Psoas muscle (tissue), 8 donors: Measurements from ENCODE around the gene RBP5. TPM values are rescaled to one million over a fixed set of nuclear protein-coding genes. Genes with fewer than 3 reads are reported as not detected.

ENCODE experiments used
- ATAC-seq, 4 donors: fragments of 200-7000 bp; cut with Tn5 transposase; one replicate each; pipeline ENCODE4 v1.9.1; 2020; ENCODE audit warnings: moderate library complexity in 3 of 4, mild to moderate bottlenecking in 2 of 4
- DNase-seq, 2 donors: peaks; one replicate each; pipeline ENCODE4 v3.0.0-alpha.2; 2020
- H3K27ac ChIP-seq: fragments of 200-600 bp; one replicate; pipeline ENCODE4 v1.8.0; 2022
- H3K27me3 ChIP-seq, 3 donors: fragments of 200-600 bp in 1 of 3; one replicate each; pipeline versions ENCODE4 v1.6.1 to v1.8.0; 2013 to 2022; ENCODE audit warnings: low read length in 2 of 3, mild to moderate bottlenecking in 2 of 3, moderate library complexity in 1 of 3; ENCODE audit not compliant: insufficient read depth in 3 of 3
- H3K36me3 ChIP-seq, 2 donors: fragments of 200-600 bp in 1 of 2; one replicate each; pipeline versions ENCODE4 v1.6.1 to v1.8.0; 2013 to 2022; ENCODE audit warnings: low read depth in 1 of 2, mild to moderate bottlenecking in 1 of 2, moderate library complexity in 1 of 2; ENCODE audit not compliant: insufficient read depth in 1 of 2
- H3K4me1 ChIP-seq: fragments of 200-600 bp; one replicate; pipeline ENCODE4 v1.8.0; 2022
- H3K4me3 ChIP-seq: fragments of 200-600 bp; one replicate; pipeline ENCODE4 v1.8.0; 2022; ENCODE audit warnings: mild to moderate bottlenecking
- H3K9me3 ChIP-seq: fragments of 200-600 bp; one replicate; pipeline ENCODE4 v1.8.0; 2022
- CTCF ChIP-seq: fragments of 200-600 bp; IDR thresholded peaks from one replicate; pipeline ENCODE4 v1.8.0; 2022; ENCODE audit warnings: antibody characterized with exemption
- WGBS, 3 donors: extraction: QIAGEN DNeasy Blood & Tissue Kit; methylation state at CpG; one replicate each; pipeline versions ENCODE4 v1.1.6 to v1.1.7; 2013; 5-methylcytosine and 5-hydroxymethylcytosine counted together
- intact Hi-C, 2 donors: fragments of 100-400 bp; cut with DNase I; formaldehyde crosslinking; loops; one replicate each; pipeline versions ENCODE4 v1.11.0 to v1.14.2; 2022
- polyA plus RNA-seq, 3 donors: library from polyadenylated mRNA; stranded (reverse); fragments of 200-250 nt; gene quantifications; one replicate each; pipeline ENCODE4 v1.2.3, GENCODE V29; 2013
- total RNA-seq, 4 donors: library from RNA; stranded (reverse); fragmentation: NEBNext Ultra II Directional in 2 of 4; extraction: Animal tissue kit (Norgen Biotek cat#: 25700) in 2 of 4; gene quantifications; one replicate each; pipeline versions ENCODE4 v1.2.1 to v1.2.4, GENCODE V29; 2021 to 2023
- donor health status: healthy with polysubstance abuse.
- donor health status: DM: no; HTN: no; CAD: no; lungs with moderate emphysema.
- donor health status: Bipolar disorder and iron deficiency.
- donor health status: healthy.
- donor health status: DM: yes; HTN: yes; CAD: no.
- donor health status: DM: no; HTN: no; CAD: no.
- donor health status: DM: no; HTN: no; CAD: no.
- donor health status: DM: yes; HTN: yes; CAD: no.

RBP5 gene
- total and polyA plus RNA-seq, 7 donors: 0.18 to 1.4 (median 0.61) TPM; not detected in 2

- Histone ChIP-seq H3K4me1 (no peaks in the 10 kb centered on the region), H3K27me3 (no peaks in the 10 kb centered on the region), H3K36me3 (no peaks in the 10 kb centered on the region), H3K4me3 (no peak overlapping the region), H3K9me3 (no peaks in the 10 kb centered on the region), H3K27ac (no peak overlapping the region)
- 49 to 64% (median 51%) methylated on average over 7 of the region's 7 CpGs for WGBS, 3 donors
- intact Hi-C loops: loop anchor here in 1 of 2 donors (10.0 kb wide), 1 partner anchor 493 kb away; no protein-coding TSS in a partner anchor
- DNase-seq (no peak), ATAC-seq (peak in 1 of 4 donors; percentile 9)
- no peak for TF ChIP-seq CTCF
Observed at GRCh38 chr12:7141351-7142005, 12.8 kb upstream of the RBP5 start.

GRCh38 chr12:7139200-7139599, 10.5 kb upstream of the RBP5 start:
- intact Hi-C loops: no loop called here
- no peak overlapping the region for H3K27ac ChIP-seq
- H3K36me3 ChIP-seq: no peaks in the 10 kb centered on the region
- no peak overlapping the region for H3K4me3 ChIP-seq
- ATAC-seq (no peak), DNase-seq (no peak)
- no peaks in the 10 kb centered on the region for H3K4me1 ChIP-seq
- no peaks in the 10 kb centered on the region for H3K27me3 ChIP-seq
- no peak for TF ChIP-seq CTCF
- no peaks in the 10 kb centered on the region for H3K9me3 ChIP-seq
- WGBS, 3 donors: 73 to 99% (median 98%) methylated on average over 2 of the region's 2 CpGs

GRCh38 chr12:7137908-7138307, 9.2 kb upstream of the RBP5 start:
- WGBS, 3 donors: 72 to 89% (median 84%) methylated on average over 4 of the region's 4 CpGs
- no peak overlapping the region for H3K27ac ChIP-seq
- no peaks in the 10 kb centered on the region for H3K9me3 ChIP-seq
- H3K27me3 ChIP-seq: no peaks in the 10 kb centered on the region
- no peak overlapping the region for H3K4me3 ChIP-seq
- TF ChIP-seq CTCF: no peak
- no peaks in the 10 kb centered on the region for H3K36me3 ChIP-seq
- no peaks in the 10 kb centered on the region for H3K4me1 ChIP-seq
- ATAC-seq (no peak), DNase-seq (no peak)
- intact Hi-C loops: no loop called here

- WGBS, 3 donors: 79 to 83% (median 80%) methylated on average over 3 of the region's 3 CpGs
- H3K4me1 ChIP-seq: no peaks in the 10 kb centered on the region
- no peaks in the 10 kb centered on the region for H3K9me3 ChIP-seq
- no peak overlapping the region for H3K4me3 ChIP-seq
- no peak overlapping the region for H3K27ac ChIP-seq
- TF ChIP-seq CTCF: no peak
- DNase-seq (no peak), ATAC-seq (no peak)
- intact Hi-C loops: no loop called here
- H3K27me3 ChIP-seq: no peaks in the 10 kb centered on the region
- no peaks in the 10 kb centered on the region for H3K36me3 ChIP-seq
Observed at GRCh38 chr12:7136676-7137075, 8.0 kb upstream of the RBP5 start.

GRCh38 chr12:7136071-7136470, 7.4 kb upstream of the RBP5 start:
- H3K9me3 ChIP-seq: no peaks in the 10 kb centered on the region
- intact Hi-C loops: no loop called here
- no peak for DNase-seq
- no peak overlapping the region for H3K27ac ChIP-seq
- no peaks in the 10 kb centered on the region for H3K36me3 ChIP-seq
- ATAC-seq: no peak
- no peaks in the 10 kb centered on the region for H3K4me1 ChIP-seq
- H3K4me3 ChIP-seq: no peak overlapping the region
- peaks cover 0 to 5% (median 0%) of the 10 kb centered on the region in 3 donors for H3K27me3 ChIP-seq
- TF ChIP-seq CTCF: no peak
- 81 to 91% (median 85%) methylated on average over 7 of the region's 7 CpGs for WGBS, 3 donors
